Measurements from ENCODE around the gene ATAD3B. TPM values are rescaled to one million over a fixed set of nuclear protein-coding genes. Genes with fewer than 3 reads are reported as not detected.

Gene ATAD3B
- total and polyA plus RNA-seq, 2 of the 4 experiments (the other 2 are of a cell fraction): 13.8 to 29.0 TPM

- no TSS peak for BruUV-seq (replicated peaks)
- dilution Hi-C loops (cut with HindIII; ENCODE audit: low sequenced_read_pairs, unreplicated experiment) (no loop called here), in situ Hi-C loops (cut with MboI; ENCODE audit: low sequenced_read_pairs) (no loop called here), intact Hi-C loops (cut with micrococcal nuclease) (no loop called here)
- Histone ChIP-seq H4K91ac (ENCODE audit: insufficient read depth, low read depth, low read length) (no peak overlapping the region), H3K9ac (ENCODE audit: low read depth, low read length) (peak overlapping the region; percentile 95), H4K5ac (ENCODE audit: low read depth, low read length) (peak overlapping the region; percentile 20; the same call in 1 of the 2 replicates), H4K20me1 (ENCODE audit: insufficient read depth, low read length) (peaks cover 25% of the 10 kb centered on the region), H3K4ac (ENCODE audit: low read depth, low read length) (peak overlapping the region; percentile 41), H3K56ac (ENCODE audit: extremely low read depth, insufficient read depth, low read length) (no peak overlapping the region), H3K4me1 (ENCODE audit: control insufficient read depth, insufficient read depth, low read length) (peaks cover 14% of the 10 kb centered on the region), H2AK9ac (replicated peaks; ENCODE audit: low read depth, low read length, poor library complexity) (peak overlapping the region; percentile 94), H2BK120ac (ENCODE audit: low read depth, low read length) (no peak overlapping the region), H3K4me3 (ENCODE audit: insufficient read depth, low read depth, low read length) (peak overlapping the region; percentile 99), H3K9me3 (ENCODE audit: control insufficient read depth, insufficient read depth, low read length) (no peaks in the 10 kb centered on the region), H2BK5ac (ENCODE audit: low read depth, low read length, poor library complexity, severe bottlenecking) (peak overlapping the region; percentile 82), H2BK20ac (ENCODE audit: low read depth, low read length) (no peak overlapping the region), H4K8ac (ENCODE audit: low read depth in 2 of 2, low read length in 2 of 2) (peak overlapping the region in 1 of 2 experiments; percentile 40; a peak in 1 of 4 replicates), H3K23ac (ENCODE audit: low read depth, low read length) (no peak overlapping the region), H3K36me3 (ENCODE audit: control insufficient read depth, insufficient read depth, low read length) (peaks cover 40% of the 10 kb centered on the region), H3K4me2 (ENCODE audit: low read depth, low read length) (peak overlapping the region; percentile 100), H3K27ac (ENCODE audit: insufficient read depth, low read length) (peak overlapping the region; percentile 86), H3K14ac (replicated peaks; ENCODE audit: low read depth, low read length) (peak overlapping the region; percentile 87), H2AFZ (replicated peaks; ENCODE audit: low read length, poor library complexity) (peak overlapping the region; percentile 89), H3K79me1 (ENCODE audit: low read depth in 1 of 2, low read length in 2 of 2) (peaks cover 10 to 49% of the 10 kb centered on the region in 2 experiments), H2BK15ac (ENCODE audit: low read depth, low read length) (no peak overlapping the region), H3K9me1 (ENCODE audit: insufficient read depth, low read length) (peaks cover 17% of the 10 kb centered on the region), H3K18ac (ENCODE audit: low read depth, low read length) (peak overlapping the region; percentile 75; the same call in 1 of the 2 replicates), H2AK5ac (ENCODE audit: low read depth, low read length) (peak overlapping the region; percentile 86), H3K27me3 (ENCODE audit: control insufficient read depth, insufficient read depth, low read length) (no peaks in the 10 kb centered on the region)
- ChIA-PET POLR2A (ENCODE audit: unreplicated experiment) (no interaction called here), CTCF (interaction anchor here (0.5 kb wide), 1 partner anchor 11 kb away, joined by 3 read pairs; no protein-coding TSS in a partner anchor)
- ATAC-seq (ENCODE audit: low read depth): peak; percentile 22
- TF ChIP-seq MXI1 (IDR thresholded peaks at IDR 0.05; ENCODE audit: borderline replicate concordance, low read depth, low read length) (0 out of 2 replicates have a peak, but pooled peaks have one; percentile 37), MAFK (IDR thresholded peaks at IDR 0.05; ENCODE audit: low read depth, low read length) (no peak)
- peak; percentile 47 for DNase-seq
- 11% methylated on average over 24 of the region's 66 CpGs; no CpG with 5 or more reads in 1 of the 2 experiments for WGBS, 2 experiments (ENCODE audit: extremely low coverage in 2 of 2, insufficient read length in 1 of 2)
Measured at GRCh38 chr1:1539310-1540089, 67.9 kb downstream of the ATAD3B start.
